Measurements from ENCODE around the gene VPS13C. TPM values are rescaled to one million over a fixed set of nuclear protein-coding genes. Genes with fewer than 3 reads are reported as not detected.
A peak's percentile ranks its signal among the peaks of the same experiment; 100 is the strongest.

Gene VPS13C
- total RNA-seq, 2 experiments from 2014 or later: 87.9 to 100 TPM

- H3K27me3 Mint-ChIP-seq: no peaks in the 10 kb centered on the region
- no peak for ATAC-seq (ENCODE audit: low read depth)
- no peak for DNase-seq
- peaks cover 47% of the 10 kb centered on the region for H3K36me3 Mint-ChIP-seq
- H3K4me3 Mint-ChIP-seq: no peak overlapping the region
- POLR2A ChIA-PET: no interaction called here
- H3K9me3 Mint-ChIP-seq: peaks cover 2% of the 10 kb centered on the region
- H3K4me1 Mint-ChIP-seq: no peaks in the 10 kb centered on the region
- H3K27ac Mint-ChIP-seq: no peak overlapping the region
These were observed 70.6 kb downstream of the VPS13C start for GRCh38 chr15:61989667-61990066.

- H3K4me1 Mint-ChIP-seq: peaks cover 2% of the 10 kb centered on the region
- DNase-seq (no peak), ATAC-seq (ENCODE audit: low read depth) (no peak)
- POLR2A ChIA-PET: no interaction called here
- no peak overlapping the region for H3K27ac Mint-ChIP-seq
- peaks cover 54% of the 10 kb centered on the region for H3K36me3 Mint-ChIP-seq
- H3K9me3 Mint-ChIP-seq: peaks cover 2% of the 10 kb centered on the region
- H3K4me3 Mint-ChIP-seq: no peak overlapping the region
- no peaks in the 10 kb centered on the region for H3K27me3 Mint-ChIP-seq
These were observed 72.4 kb downstream of the VPS13C start for GRCh38 chr15:61987824-61988223.

GRCh38 chr15:61983081-61983480 lies 77.2 kb downstream of the VPS13C start:
- no peaks in the 10 kb centered on the region for H3K27me3 Mint-ChIP-seq
- H3K4me3 Mint-ChIP-seq: no peak overlapping the region
- POLR2A ChIA-PET: no interaction called here

DNA sequence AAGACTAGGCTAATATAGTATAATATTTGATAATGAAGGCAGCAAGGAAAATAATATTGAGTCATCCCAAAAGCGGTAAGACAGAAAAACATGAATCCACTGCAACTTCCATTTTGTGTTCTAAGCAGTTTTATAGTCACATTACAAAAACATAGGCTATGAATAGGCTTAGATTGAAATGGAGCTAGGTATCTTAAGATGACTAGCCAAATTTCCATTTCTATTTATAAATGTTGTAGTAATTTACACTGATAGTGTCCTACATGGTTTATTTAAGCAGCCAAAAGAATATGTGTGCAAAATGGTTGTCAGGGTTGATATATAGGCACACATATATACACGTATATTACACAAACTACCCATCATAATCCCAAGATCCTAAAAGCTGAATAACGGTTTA lies 82.0 kb downstream of the VPS13C start:
- peaks cover 37% of the 10 kb centered on the region for H3K36me3 Mint-ChIP-seq

More at GRCh38 chr15:61983081-61983480, 77.2 kb downstream of the VPS13C start:
- H3K4me1 Mint-ChIP-seq: peaks cover 2% of the 10 kb centered on the region
- no peaks in the 10 kb centered on the region for H3K9me3 Mint-ChIP-seq
- peaks cover 57% of the 10 kb centered on the region for H3K36me3 Mint-ChIP-seq
- ATAC-seq (ENCODE audit: low read depth) (no peak), DNase-seq (no peak)
- H3K27ac Mint-ChIP-seq: no peak overlapping the region

GRCh38 chr15:61974759-61975158 lies 85.5 kb downstream of the VPS13C start:
- POLR2A ChIA-PET: interaction anchor here (1.0 kb wide), 1 partner anchor 86 kb away, joined by 3 read pairs; the partner anchor contains the start of gene VPS13C
- Mint-ChIP-seq H3K4me3 (no peak overlapping the region), H3K9me3 (no peaks in the 10 kb centered on the region), H3K27ac (no peak overlapping the region), H3K27me3 (no peaks in the 10 kb centered on the region), H3K4me1 (peaks cover 8% of the 10 kb centered on the region), H3K36me3 (peaks cover 35% of the 10 kb centered on the region)
- ATAC-seq (ENCODE audit: low read depth) (no peak), DNase-seq (no peak)

More for the DNA sequence above, 82.0 kb downstream of the VPS13C start:
- no peak overlapping the region for H3K4me3 Mint-ChIP-seq
- H3K27me3 Mint-ChIP-seq: no peaks in the 10 kb centered on the region
- ATAC-seq (ENCODE audit: low read depth): no peak
- POLR2A ChIA-PET: no interaction called here
- H3K9me3 Mint-ChIP-seq: no peaks in the 10 kb centered on the region
- no peak for DNase-seq
- peaks cover 8% of the 10 kb centered on the region for H3K4me1 Mint-ChIP-seq
- no peak overlapping the region for H3K27ac Mint-ChIP-seq

DNA sequence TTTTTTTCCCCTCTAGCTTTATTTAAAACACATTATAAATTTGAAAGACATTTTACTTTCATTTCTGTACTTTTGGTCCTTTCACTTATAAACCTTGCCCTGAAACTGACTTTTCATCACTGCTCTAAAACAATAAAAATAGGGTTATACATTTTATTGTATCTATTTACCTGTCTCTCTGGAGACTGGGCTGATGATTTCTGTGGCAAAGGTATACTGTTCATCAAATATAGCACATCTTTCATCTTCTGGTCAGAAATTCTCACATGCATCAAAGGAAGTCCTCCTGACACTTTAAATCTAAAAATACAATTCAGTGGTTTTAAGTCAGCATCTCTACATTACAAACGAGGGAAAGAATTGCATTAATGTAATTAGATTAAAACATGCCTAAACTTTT lies 86.1 kb downstream of the VPS13C start:
- Mint-ChIP-seq H3K27me3 (no peaks in the 10 kb centered on the region), H3K27ac (no peak overlapping the region), H3K36me3 (peaks cover 29% of the 10 kb centered on the region), H3K4me3 (no peak overlapping the region), H3K4me1 (peaks cover 8% of the 10 kb centered on the region), H3K9me3 (no peaks in the 10 kb centered on the region)
- DNase-seq (no peak), ATAC-seq (ENCODE audit: low read depth) (no peak)
- POLR2A ChIA-PET: interaction anchor here (1.0 kb wide), 1 partner anchor 86 kb away, joined by 3 read pairs; the partner anchor contains the start of gene VPS13C

GRCh38 chr15:61951949-61952348 lies 108.3 kb downstream of the VPS13C start:
- POLR2A ChIA-PET: no interaction called here
- H3K9me3 Mint-ChIP-seq: no peaks in the 10 kb centered on the region
- no peak overlapping the region for H3K4me3 Mint-ChIP-seq
- peaks cover 37% of the 10 kb centered on the region for H3K36me3 Mint-ChIP-seq
- H3K27ac Mint-ChIP-seq: no peak overlapping the region
- H3K27me3 Mint-ChIP-seq: no peaks in the 10 kb centered on the region
- peaks cover 3% of the 10 kb centered on the region for H3K4me1 Mint-ChIP-seq
- ATAC-seq (ENCODE audit: low read depth) (no peak), DNase-seq (no peak)

DNA sequence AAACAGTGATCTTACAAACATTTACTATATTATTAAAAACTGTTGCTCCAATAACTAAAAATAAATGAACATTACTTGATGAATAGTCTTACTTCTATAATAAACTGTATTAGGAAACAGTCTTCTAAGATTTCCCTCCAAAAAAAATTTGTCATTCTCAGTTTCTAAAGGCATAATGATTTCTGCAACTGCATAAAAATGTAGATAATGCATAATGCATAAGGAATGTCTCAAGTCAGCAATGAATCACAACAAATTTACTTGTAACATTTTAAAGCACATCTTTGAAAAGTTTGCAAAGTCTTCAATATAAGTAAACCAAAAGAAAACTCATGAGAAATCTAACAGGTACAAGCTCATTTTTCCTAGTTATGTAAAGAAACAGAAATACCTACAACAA lies 113.5 kb downstream of the VPS13C start:
- H3K27me3 Mint-ChIP-seq: no peaks in the 10 kb centered on the region
- H3K4me1 Mint-ChIP-seq: no peaks in the 10 kb centered on the region
- H3K36me3 Mint-ChIP-seq: peaks cover 33% of the 10 kb centered on the region
- H3K4me3 Mint-ChIP-seq: no peak overlapping the region
- POLR2A ChIA-PET: no interaction called here
- no peak overlapping the region for H3K27ac Mint-ChIP-seq
- ATAC-seq (ENCODE audit: low read depth): no peak
- H3K9me3 Mint-ChIP-seq: peaks cover 3% of the 10 kb centered on the region
- DNase-seq: no peak

- POLR2A ChIA-PET: no interaction called here
- Mint-ChIP-seq H3K4me1 (no peaks in the 10 kb centered on the region), H3K27ac (no peak overlapping the region), H3K36me3 (peaks cover 33% of the 10 kb centered on the region), H3K27me3 (no peaks in the 10 kb centered on the region), H3K9me3 (peaks cover 3% of the 10 kb centered on the region), H3K4me3 (no peak overlapping the region)
- no peak for ATAC-seq (ENCODE audit: low read depth)
- no peak for DNase-seq
These were observed 116.3 kb downstream of the VPS13C start for GRCh38 chr15:61943992-61944391.

- Mint-ChIP-seq H3K4me1 (no peaks in the 10 kb centered on the region), H3K36me3 (peaks cover 21% of the 10 kb centered on the region), H3K4me3 (no peak overlapping the region), H3K27ac (no peak overlapping the region), H3K9me3 (no peaks in the 10 kb centered on the region), H3K27me3 (no peaks in the 10 kb centered on the region)
- POLR2A ChIA-PET: no interaction called here
- DNase-seq: no peak
- ATAC-seq (ENCODE audit: low read depth): no peak
These were observed 122.0 kb downstream of the VPS13C start for GRCh38 chr15:61938249-61938648.

DNA sequence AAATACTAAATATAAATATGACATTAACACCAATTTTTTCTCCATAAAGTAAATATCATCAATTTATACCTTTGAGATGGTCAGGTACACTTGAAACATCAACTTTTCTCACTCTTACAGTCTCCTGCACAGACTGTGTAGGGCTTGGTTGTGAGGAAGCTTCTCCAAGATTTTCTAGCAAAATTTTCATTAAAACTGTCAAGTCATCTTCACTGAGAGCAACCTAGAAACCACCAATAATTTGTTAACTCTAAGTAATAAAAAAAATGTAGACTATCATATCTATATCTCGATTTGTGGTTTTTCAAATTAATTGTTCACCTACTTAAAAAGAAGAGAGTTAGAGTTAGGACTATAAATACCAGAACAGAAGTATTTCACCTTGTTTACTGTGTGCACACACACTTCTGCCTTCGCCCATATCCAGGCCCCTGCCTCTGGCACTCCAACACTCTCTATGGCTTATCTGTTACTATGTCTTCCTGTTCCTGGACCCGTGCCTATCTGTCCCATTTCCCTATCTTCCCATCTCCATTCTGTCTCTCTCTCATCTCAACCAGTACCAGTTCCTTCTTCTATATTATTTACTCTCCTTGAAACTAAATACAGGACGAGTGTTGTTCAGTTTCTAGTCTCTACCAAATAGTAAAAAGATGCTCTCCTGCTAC lies 123.6 kb downstream of the VPS13C start:
- Mint-ChIP-seq H3K4me1 (no peaks in the 10 kb centered on the region), H3K27ac (peak overlapping the region; percentile 15), H3K4me3 (no peak overlapping the region), H3K36me3 (peaks cover 19% of the 10 kb centered on the region), H3K27me3 (no peaks in the 10 kb centered on the region), H3K9me3 (no peaks in the 10 kb centered on the region)
- POLR2A ChIA-PET: no interaction called here
- no peak for DNase-seq
- no peak for ATAC-seq (ENCODE audit: low read depth)

- DNase-seq (no peak), ATAC-seq (ENCODE audit: low read depth) (no peak)
- Mint-ChIP-seq H3K36me3 (peaks cover 19% of the 10 kb centered on the region), H3K4me1 (no peaks in the 10 kb centered on the region), H3K9me3 (no peaks in the 10 kb centered on the region), H3K27me3 (no peaks in the 10 kb centered on the region), H3K4me3 (no peak overlapping the region), H3K27ac (no peak overlapping the region)
- POLR2A ChIA-PET: no interaction called here
These were observed 124.8 kb downstream of the VPS13C start for GRCh38 chr15:61935493-61935892.

- Mint-ChIP-seq H3K27ac (no peak overlapping the region), H3K27me3 (no peaks in the 10 kb centered on the region)
- POLR2A ChIA-PET: no interaction called here
These were observed 130.8 kb downstream of the VPS13C start for GRCh38 chr15:61929452-61929851.

GRCh38 chr15:61923173-61923572 lies 137.1 kb downstream of the VPS13C start:
- Mint-ChIP-seq H3K4me1 (no peaks in the 10 kb centered on the region), H3K27ac (no peak overlapping the region), H3K4me3 (no peak overlapping the region), H3K9me3 (no peaks in the 10 kb centered on the region), H3K27me3 (no peaks in the 10 kb centered on the region), H3K36me3 (peaks cover 15% of the 10 kb centered on the region)
- no peak for DNase-seq
- ATAC-seq (ENCODE audit: low read depth): no peak
- POLR2A ChIA-PET: no interaction called here

More at GRCh38 chr15:61929452-61929851, 130.8 kb downstream of the VPS13C start:
- H3K9me3 Mint-ChIP-seq: no peaks in the 10 kb centered on the region
- no peak for ATAC-seq (ENCODE audit: low read depth)
- peaks cover 23% of the 10 kb centered on the region for H3K36me3 Mint-ChIP-seq
- H3K4me1 Mint-ChIP-seq: no peaks in the 10 kb centered on the region
- no peak overlapping the region for H3K4me3 Mint-ChIP-seq
- DNase-seq: no peak

Data from activated naive CD8-positive, alpha-beta T cell treated with anti-CD3 and anti-CD28 coated beads, Interleukin-2, amount 10 ng/mL, durations not matched to agents 7 days and 5 days (primary cell).